Activated B cell treated with CpG ODN at 0.5 μM for 24 hours (primary cell): ENCODE results near the gene HTD2. TPM values are rescaled to one million over a fixed set of nuclear protein-coding genes. Genes with fewer than 3 reads are reported as not detected.

Experiments used
- ATAC-seq: fragments of 200-7000 bp; cut with Tn5 transposase; one replicate; pipeline ENCODE4 v1.10.0; 2021; ENCODE audit warnings: low read depth, mild to moderate bottlenecking, moderate library complexity
- CTCF ChIA-PET: fragments of 350-600 bp; sonication (Branson Sonifier 250); formaldehyde crosslinking; loops from one replicate; lab custom pipeline; 2021; ENCODE audit warnings: antibody characterized with exemption; lab: Charles Lee
- POLR2A ChIA-PET: fragments of 350-600 bp; sonication (Branson Sonifier 250); formaldehyde crosslinking; loops from one replicate; lab custom pipeline; 2021; ENCODE audit warnings: antibody characterized with exemption; lab: Charles Lee
- DNase-seq: peaks from one replicate; pipeline ENCODE4 v3.0.0; 2022
- H3K27ac Mint-ChIP-seq: one replicate; pipeline ENCODE4 v1.8.0; 2020; ENCODE audit warnings: mixed read lengths
- H3K27me3 Mint-ChIP-seq: one replicate; pipeline ENCODE4 v1.8.0; 2021; ENCODE audit warnings: mixed read lengths
- H3K36me3 Mint-ChIP-seq: one replicate; pipeline ENCODE4 v1.8.0; 2021; ENCODE audit warnings: low read depth, mixed read lengths
- H3K4me1 Mint-ChIP-seq: one replicate; pipeline ENCODE4 v1.8.0; 2021; ENCODE audit warnings: mixed read lengths
- H3K4me3 Mint-ChIP-seq: one replicate; pipeline ENCODE4 v1.8.0; 2020; ENCODE audit warnings: mild to moderate bottlenecking, mixed read lengths
- H3K9me3 Mint-ChIP-seq: one replicate; pipeline ENCODE4 v1.8.0; 2020; ENCODE audit warnings: mixed read lengths
- intact Hi-C: fragments of 100-400 bp; cut with micrococcal nuclease; formaldehyde crosslinking; loops from one replicate; pipeline ENCODE4 v1.15.1; 2024
- total RNA-seq: library from RNA; stranded (reverse); gene quantifications from 2 replicates; pipeline ENCODE4 v1.2.3, GENCODE V29; 2022
- TF ChIP-seq, protein P1 (sequence below): fragments of 200-600 bp; IDR thresholded peaks from one replicate; pipeline ENCODE4 v1.8.0; 2022; ENCODE audit warnings: antibody characterized with exemption, mild to moderate bottlenecking

Gene HTD2
- total RNA-seq, 1 donor from 2014 or later: 11.4 TPM

GRCh38 chr3:58342676-58343075 is 36.4 kb downstream of the HTD2 start:
- intact Hi-C loops: no loop called here
- CTCF ChIA-PET: no interaction called here
- Mint-ChIP-seq H3K36me3 (peaks cover 37% of the 10 kb centered on the region), H3K27ac (peak overlapping the region; percentile 63), H3K4me3 (no peak overlapping the region), H3K27me3 (no peaks in the 10 kb centered on the region), H3K9me3 (no peaks in the 10 kb centered on the region), H3K4me1 (peaks cover 90% of the 10 kb centered on the region)
- TF ChIP-seq, protein P1, sequence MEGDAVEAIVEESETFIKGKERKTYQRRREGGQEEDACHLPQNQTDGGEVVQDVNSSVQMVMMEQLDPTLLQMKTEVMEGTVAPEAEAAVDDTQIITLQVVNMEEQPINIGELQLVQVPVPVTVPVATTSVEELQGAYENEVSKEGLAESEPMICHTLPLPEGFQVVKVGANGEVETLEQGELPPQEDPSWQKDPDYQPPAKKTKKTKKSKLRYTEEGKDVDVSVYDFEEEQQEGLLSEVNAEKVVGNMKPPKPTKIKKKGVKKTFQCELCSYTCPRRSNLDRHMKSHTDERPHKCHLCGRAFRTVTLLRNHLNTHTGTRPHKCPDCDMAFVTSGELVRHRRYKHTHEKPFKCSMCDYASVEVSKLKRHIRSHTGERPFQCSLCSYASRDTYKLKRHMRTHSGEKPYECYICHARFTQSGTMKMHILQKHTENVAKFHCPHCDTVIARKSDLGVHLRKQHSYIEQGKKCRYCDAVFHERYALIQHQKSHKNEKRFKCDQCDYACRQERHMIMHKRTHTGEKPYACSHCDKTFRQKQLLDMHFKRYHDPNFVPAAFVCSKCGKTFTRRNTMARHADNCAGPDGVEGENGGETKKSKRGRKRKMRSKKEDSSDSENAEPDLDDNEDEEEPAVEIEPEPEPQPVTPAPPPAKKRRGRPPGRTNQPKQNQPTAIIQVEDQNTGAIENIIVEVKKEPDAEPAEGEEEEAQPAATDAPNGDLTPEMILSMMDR: no peak
- ATAC-seq: no peak
- POLR2A ChIA-PET: interaction anchor here (15.4 kb wide), 1 partner anchor 10 kb away, joined by 565 read pairs; no protein-coding TSS in a partner anchor
- DNase-seq: no peak

DNA sequence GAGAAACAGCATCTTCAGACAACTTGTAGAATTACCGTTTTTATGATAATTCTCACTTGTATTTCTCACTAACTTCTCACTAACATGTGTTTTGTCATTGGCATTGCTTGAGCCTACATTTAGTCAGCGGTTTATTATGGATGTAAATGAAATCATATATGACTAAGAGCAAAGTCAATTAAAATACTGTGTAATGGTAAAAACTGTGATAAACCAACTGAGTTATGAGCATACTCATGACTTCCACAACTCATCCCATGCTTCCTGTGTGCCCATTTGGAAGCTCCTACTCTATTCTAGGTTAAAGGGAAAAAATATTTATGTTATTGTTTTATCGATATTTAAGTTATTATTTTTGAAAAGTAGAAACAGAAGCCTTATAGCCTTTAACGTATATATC is 39.1 kb downstream of the HTD2 start:
- no peaks in the 10 kb centered on the region for H3K9me3 Mint-ChIP-seq
- POLR2A ChIA-PET: interaction anchor here (1.0 to 15.4 kb wide), 5 partner anchors 7 to 12 kb away, joined by 5 to 565 read pairs (median 6); no protein-coding TSS in a partner anchor
- CTCF ChIA-PET: no interaction called here
- peaks cover 94% of the 10 kb centered on the region for H3K4me1 Mint-ChIP-seq
- ATAC-seq (no peak), DNase-seq (no peak)
- TF ChIP-seq, protein P1: no peak
- H3K4me3 Mint-ChIP-seq: no peak overlapping the region
- peaks cover 32% of the 10 kb centered on the region for H3K36me3 Mint-ChIP-seq
- H3K27ac Mint-ChIP-seq: no peak overlapping the region
- intact Hi-C loops: no loop called here
- H3K27me3 Mint-ChIP-seq: no peaks in the 10 kb centered on the region

- ChIA-PET POLR2A (interaction anchor here (0.6 to 1.3 kb wide), 6 partner anchors 8 to 13 kb away, joined by 3 to 6 read pairs (median 5); no protein-coding TSS in a partner anchor), CTCF (interaction anchor here (1.1 to 6.9 kb wide), 2 partner anchors 10 kb away, joined by 3 to 125 read pairs; partner anchors contain the start of gene PXK)
- ATAC-seq: no peak
- intact Hi-C loops: no loop called here
- peak overlapping the region; percentile 75 for H3K27ac Mint-ChIP-seq
- DNase-seq: no peak
- peaks cover 94% of the 10 kb centered on the region for H3K4me1 Mint-ChIP-seq
- TF ChIP-seq, protein P1: no peak
- H3K36me3 Mint-ChIP-seq: peaks cover 29% of the 10 kb centered on the region
- H3K4me3 Mint-ChIP-seq: no peak overlapping the region
- H3K9me3 Mint-ChIP-seq: no peaks in the 10 kb centered on the region
- H3K27me3 Mint-ChIP-seq: no peaks in the 10 kb centered on the region
Measured at GRCh38 chr3:58346368-58346767, 40.0 kb downstream of the HTD2 start.

GRCh38 chr3:58347984-58348383 is 41.7 kb downstream of the HTD2 start:
- Mint-ChIP-seq H3K36me3 (peaks cover 24% of the 10 kb centered on the region), H3K9me3 (no peaks in the 10 kb centered on the region), H3K27ac (peak overlapping the region; percentile 88), H3K4me1 (peaks cover 95% of the 10 kb centered on the region), H3K27me3 (no peaks in the 10 kb centered on the region), H3K4me3 (peak overlapping the region; percentile 50)
- ATAC-seq (no peak), DNase-seq (no peak)
- ChIA-PET POLR2A (interaction anchor here (0.6 to 11.3 kb wide), 3 partner anchors 10 to 151 kb away, joined by 5 to 565 read pairs (median 8); partner anchors contain the start of gene PXK), CTCF (interaction anchor here (1.0 to 6.9 kb wide), 2 partner anchors 12 to 41 kb away, joined by 3 to 125 read pairs; partner anchors contain the start of gene PXK)
- TF ChIP-seq, protein P1: no peak
- intact Hi-C loops: no loop called here

GRCh38 chr3:58349792-58350626 is 43.7 kb downstream of the HTD2 start:
- TF ChIP-seq, protein P1: no peak
- no peaks in the 10 kb centered on the region for H3K27me3 Mint-ChIP-seq
- intact Hi-C loops: loop anchor here (1.0 to 2.0 kb wide), 3 partner anchors 11 to 117 kb away; no protein-coding TSS in a partner anchor
- peak overlapping the region; percentile 100 for H3K27ac Mint-ChIP-seq
- H3K36me3 Mint-ChIP-seq: peaks cover 12% of the 10 kb centered on the region
- ATAC-seq (peak; percentile 83), DNase-seq (no peak)
- H3K4me3 Mint-ChIP-seq: peak overlapping the region; percentile 71
- POLR2A ChIA-PET: interaction anchor here (0.7 to 11.3 kb wide), 22 partner anchors 10 to 162 kb away, joined by 3 to 565 read pairs (median 4); partner anchors contain the start of genes HTD2, PDHB, PXK and RPP14
- no peaks in the 10 kb centered on the region for H3K9me3 Mint-ChIP-seq
- H3K4me1 Mint-ChIP-seq: peaks cover 96% of the 10 kb centered on the region
- CTCF ChIA-PET: interaction anchor here (0.6 to 6.9 kb wide), 8 partner anchors 9 to 171 kb away, joined by 3 to 125 read pairs (median 4); partner anchors contain the start of genes KCTD6 and PXK
